Measurements from ENCODE around the gene NOLC1.

The NOLC1 gene

DNA sequence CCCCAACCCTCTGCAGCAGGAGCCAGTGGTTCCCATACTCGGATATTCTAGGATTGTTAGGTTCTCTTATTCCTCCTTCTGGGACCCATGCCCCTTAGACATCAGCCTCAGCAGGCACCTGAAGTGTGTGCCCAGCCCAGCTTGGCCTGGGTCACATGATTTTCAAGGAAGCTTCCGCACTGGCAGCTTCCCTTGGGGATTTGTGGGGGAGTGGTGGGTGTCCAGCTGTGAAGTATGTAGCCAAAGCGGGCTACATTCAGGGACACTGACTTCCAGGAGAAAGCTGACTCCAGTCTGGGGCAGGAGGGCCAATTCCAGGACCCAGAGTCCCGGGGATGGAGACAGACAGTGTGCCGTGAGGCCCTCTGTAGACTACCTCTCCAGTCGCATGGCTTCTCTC, 33.3 kb upstream of the NOLC1 start:
- peak overlapping the region; percentile 84 for H3K4me3 ChIP-seq (ENCODE audit: low read length)
- DNase-seq (ENCODE audit: low read depth) = no peak
- TF ChIP-seq, protein P1, sequence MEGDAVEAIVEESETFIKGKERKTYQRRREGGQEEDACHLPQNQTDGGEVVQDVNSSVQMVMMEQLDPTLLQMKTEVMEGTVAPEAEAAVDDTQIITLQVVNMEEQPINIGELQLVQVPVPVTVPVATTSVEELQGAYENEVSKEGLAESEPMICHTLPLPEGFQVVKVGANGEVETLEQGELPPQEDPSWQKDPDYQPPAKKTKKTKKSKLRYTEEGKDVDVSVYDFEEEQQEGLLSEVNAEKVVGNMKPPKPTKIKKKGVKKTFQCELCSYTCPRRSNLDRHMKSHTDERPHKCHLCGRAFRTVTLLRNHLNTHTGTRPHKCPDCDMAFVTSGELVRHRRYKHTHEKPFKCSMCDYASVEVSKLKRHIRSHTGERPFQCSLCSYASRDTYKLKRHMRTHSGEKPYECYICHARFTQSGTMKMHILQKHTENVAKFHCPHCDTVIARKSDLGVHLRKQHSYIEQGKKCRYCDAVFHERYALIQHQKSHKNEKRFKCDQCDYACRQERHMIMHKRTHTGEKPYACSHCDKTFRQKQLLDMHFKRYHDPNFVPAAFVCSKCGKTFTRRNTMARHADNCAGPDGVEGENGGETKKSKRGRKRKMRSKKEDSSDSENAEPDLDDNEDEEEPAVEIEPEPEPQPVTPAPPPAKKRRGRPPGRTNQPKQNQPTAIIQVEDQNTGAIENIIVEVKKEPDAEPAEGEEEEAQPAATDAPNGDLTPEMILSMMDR (conservative IDR thresholded peaks at IDR 0.05; ENCODE audit: low read depth, low read length) = no peak

DNA sequence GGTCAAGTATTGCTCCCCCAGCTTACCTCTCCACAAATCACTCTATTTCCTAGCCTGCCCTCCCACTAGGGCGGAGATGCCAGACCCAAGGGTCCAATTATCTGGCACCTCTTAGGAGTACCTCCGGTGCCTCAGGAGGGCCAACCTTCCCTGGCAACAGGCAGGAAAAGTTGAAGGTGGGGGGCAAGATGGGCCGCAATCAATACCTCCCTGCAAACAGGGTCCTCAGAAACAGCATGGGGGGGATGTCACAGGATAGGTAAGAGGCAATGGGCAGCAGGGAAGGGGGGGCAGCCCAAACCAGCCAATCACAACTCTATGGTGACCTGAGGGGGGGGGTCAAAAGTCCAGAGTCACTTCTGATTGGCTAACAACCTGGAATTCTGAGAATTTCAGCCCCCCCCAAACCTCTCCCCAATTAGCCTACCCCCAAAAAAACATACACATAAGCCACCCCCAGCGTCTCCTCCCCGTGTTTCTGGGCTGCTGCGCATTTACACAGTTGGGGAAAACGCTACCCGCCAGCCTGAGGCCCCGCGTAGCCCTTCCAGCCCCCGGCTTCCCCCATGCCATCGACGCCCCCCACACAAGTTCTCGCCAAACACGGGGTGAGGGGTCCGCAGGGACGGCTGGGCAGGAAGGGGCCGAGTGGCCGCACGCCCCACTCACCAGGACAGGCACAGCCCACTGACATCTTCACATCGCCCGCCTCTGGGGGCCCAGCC, 32.6 kb upstream of the NOLC1 start:
- no peak for DNase-seq (ENCODE audit: low read depth)
- peak overlapping the region; percentile 84 for H3K4me3 ChIP-seq (ENCODE audit: low read length)
- TF ChIP-seq, protein P1 (conservative IDR thresholded peaks at IDR 0.05; ENCODE audit: low read depth, low read length) = no peak

DNA sequence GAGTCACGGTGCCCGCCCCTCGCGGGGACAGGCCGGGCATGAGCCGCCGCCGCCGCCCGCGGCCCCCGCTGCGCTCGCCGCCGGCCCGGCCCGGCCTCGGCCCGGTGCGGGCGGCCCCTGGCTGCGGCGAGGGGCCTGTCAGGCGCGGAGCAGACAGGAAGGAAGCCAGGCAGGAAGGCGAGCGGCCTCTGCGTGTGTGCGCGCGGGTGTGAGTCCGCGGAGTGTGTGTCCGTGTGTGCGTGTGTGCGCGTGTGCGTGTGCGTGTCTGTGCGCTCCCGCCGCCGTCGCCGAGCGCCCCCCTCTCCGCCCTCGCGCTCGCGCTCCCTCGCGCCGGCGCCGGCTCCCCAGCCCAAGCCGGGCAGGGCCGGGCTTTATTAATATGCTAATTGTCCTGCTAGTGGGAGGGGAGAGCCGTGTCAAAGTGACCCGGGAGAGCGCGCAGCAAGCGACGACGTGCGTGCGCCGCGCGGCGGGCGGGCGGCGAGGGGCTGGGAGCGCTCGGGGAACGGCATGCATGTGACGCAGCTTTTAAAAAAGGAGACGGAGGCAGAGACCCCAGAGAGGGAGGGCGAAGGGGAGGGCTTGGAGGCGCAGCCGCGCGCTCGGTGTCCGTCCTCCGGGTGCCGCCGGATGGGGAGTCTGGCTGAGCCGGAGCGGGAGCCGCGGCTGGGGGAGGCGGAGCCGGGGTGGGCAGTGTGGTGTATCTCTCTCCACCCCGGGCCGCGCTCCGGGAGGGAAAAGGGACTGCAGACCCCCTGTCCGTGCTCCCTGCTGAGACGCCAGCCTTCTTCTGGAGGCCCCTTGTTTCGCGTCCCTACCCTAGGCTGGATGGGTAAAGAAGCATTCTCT, 31.8 kb upstream of the NOLC1 start, which contains the start of gene LDB1:
TSS of gene LDB1 (minus strand) at position 227 of the 849 bp plus-strand sequence. CDS start 258 bp downstream, outside the sequence.
- TF ChIP-seq, protein P1 (conservative IDR thresholded peaks at IDR 0.05; ENCODE audit: low read depth, low read length) = peak; percentile 17
- H3K4me3 ChIP-seq (ENCODE audit: low read length) = peak within 1 kb of the TSS; percentile 84
- DNase-seq (ENCODE audit: low read depth) = no peak

DNA sequence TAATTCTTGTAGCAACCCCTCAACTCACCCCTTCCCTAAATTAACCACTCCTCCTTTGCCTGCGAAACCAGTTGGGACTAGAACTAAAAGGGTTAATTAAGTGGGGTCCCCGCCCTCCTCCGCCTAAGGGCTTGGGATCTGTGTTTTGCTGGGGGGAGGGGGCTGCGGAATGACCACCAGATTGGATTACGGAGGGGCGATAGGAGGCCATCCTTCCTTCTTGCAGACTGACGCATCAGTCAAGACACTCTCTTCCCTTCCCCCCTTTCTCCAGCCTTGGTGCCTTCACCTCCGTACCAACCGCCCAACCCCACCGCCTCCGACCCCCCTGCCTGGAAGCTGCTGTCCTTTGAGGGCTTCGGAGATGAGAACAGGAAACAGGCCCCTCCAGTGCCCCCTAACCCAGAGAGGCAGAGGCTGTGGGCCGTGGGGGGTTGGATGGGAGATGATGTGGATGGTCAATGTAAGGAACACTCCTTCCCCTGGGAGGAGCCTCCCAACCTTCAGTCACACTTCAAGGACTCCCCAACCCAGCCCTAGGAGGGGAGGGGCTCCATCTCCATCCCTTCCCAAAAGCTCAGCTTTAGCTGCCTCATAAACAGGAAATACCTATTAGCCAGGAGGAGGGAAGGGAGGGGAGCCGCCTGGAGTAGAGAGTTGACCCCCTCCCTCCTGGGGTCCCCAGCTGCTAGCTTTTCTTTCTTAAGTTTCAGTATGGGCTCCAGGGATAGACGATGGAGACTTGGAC, 31.0 kb upstream of the NOLC1 start:
- DNase-seq (ENCODE audit: low read depth) = no peak

DNA sequence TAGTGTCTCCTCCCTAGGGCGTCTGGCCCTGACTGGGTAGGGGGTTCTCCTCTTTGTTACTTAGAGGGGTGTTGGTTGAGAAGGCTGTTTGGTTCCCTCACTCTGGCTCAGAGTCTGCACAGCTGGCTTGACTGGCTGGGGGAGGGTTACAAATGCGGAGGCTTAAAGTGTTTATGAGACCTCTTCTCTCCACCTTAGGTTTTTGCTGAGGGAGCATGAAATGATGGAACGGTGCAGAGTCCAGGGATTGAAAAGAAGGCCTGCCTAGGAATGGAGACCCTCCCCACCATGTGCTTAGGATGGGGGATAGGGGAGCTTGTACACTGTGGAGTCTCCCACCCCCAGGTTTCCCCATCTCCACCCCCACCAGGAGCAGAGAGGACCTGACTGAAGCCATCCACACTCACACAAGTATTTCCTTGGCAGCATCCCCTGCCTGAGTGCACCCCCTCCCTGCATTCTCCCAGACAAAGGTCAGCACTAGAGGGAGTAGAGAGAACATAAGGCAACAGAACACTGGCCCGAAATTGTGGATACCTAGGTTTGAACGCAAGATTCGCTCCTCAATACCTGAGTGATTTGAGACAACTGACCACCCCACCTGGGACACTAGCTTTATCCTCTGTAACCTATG, 30.3 kb upstream of the NOLC1 start:
- no peak for DNase-seq (ENCODE audit: low read depth)
- TF ChIP-seq, protein P1 (conservative IDR thresholded peaks at IDR 0.05; ENCODE audit: low read depth, low read length) = peak; percentile 44
- H3K4me3 ChIP-seq (ENCODE audit: low read length) = no peak overlapping the region

More for the DNA sequence above, 31.0 kb upstream of the NOLC1 start:
- TF ChIP-seq, protein P1 (conservative IDR thresholded peaks at IDR 0.05; ENCODE audit: low read depth, low read length) = no peak
- H3K4me3 ChIP-seq (ENCODE audit: low read length) = peak overlapping the region; percentile 84

DNA sequence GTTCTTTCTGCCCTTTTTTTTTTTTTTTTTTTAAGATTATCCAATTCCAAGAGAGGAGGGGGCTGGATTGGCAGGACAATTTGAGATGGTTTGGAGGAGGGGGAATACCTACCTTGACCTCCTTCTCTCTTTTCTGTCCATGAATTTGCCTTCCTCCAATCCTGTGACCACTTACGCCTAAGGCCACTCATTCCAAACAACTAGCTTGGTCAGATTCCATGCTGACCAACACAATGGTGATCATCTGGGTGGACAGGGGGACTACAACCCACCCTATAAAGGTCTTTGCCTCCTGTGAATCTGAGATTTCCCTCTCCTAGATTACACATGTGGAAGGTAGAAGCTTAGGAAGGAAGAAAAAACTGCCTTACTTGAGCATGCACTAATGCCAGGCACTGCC, 29.7 kb upstream of the NOLC1 start:
- H3K4me3 ChIP-seq (ENCODE audit: low read length) = no peak overlapping the region
- TF ChIP-seq, protein P1 (conservative IDR thresholded peaks at IDR 0.05; ENCODE audit: low read depth, low read length) = no peak
- no peak for DNase-seq (ENCODE audit: low read depth)
